Measurements from ENCODE around the gene PRKN.
"Not testable (repeated sequence)": the region's sequence is repeated elsewhere in the genome, so short reads cannot be mapped to it uniquely, and the experiment has no call there.

Gene PRKN

GRCh38 chr6:162612613-162613012 lies 115.0 kb downstream of the PRKN start:
- DNase-seq = no peak

GRCh38 chr6:162610351-162610750 lies 117.2 kb downstream of the PRKN start:
- no peak for DNase-seq

GRCh38 chr6:162605881-162606280 lies 121.7 kb downstream of the PRKN start:
- no peak for DNase-seq

- DNase-seq = no peak
Observed at GRCh38 chr6:162603231-162604015, 124.1 kb downstream of the PRKN start.

- DNase-seq = no peak
Observed at GRCh38 chr6:162602759-162603158, 124.8 kb downstream of the PRKN start.

- no peak for DNase-seq
Observed at GRCh38 chr6:162596676-162597075, 130.9 kb downstream of the PRKN start.

GRCh38 chr6:162591517-162591916 lies 136.0 kb downstream of the PRKN start:
- no peak for DNase-seq

GRCh38 chr6:162581988-162582780 lies 145.4 kb downstream of the PRKN start:
- no peak for DNase-seq

GRCh38 chr6:162580619-162581018 lies 146.9 kb downstream of the PRKN start:
- no peak for DNase-seq

GRCh38 chr6:162576016-162576415 lies 151.6 kb downstream of the PRKN start:
- no peak for DNase-seq

GRCh38 chr6:162572240-162572639 lies 155.3 kb downstream of the PRKN start:
- DNase-seq = no peak

- DNase-seq = no peak
Observed at GRCh38 chr6:162568266-162568665, 159.3 kb downstream of the PRKN start.

- no peak for DNase-seq
Observed at GRCh38 chr6:162562041-162562440, 165.5 kb downstream of the PRKN start.

GRCh38 chr6:162560891-162561290 lies 166.7 kb downstream of the PRKN start:
- no peak for DNase-seq

GRCh38 chr6:162554531-162554930 lies 173.0 kb downstream of the PRKN start:
- no peak for DNase-seq

- DNase-seq = no peak
Observed at GRCh38 chr6:162546905-162547304, 180.7 kb downstream of the PRKN start.

- no peak for DNase-seq
Observed at GRCh38 chr6:162543221-162543620, 184.3 kb downstream of the PRKN start.

- DNase-seq = no peak
Observed at GRCh38 chr6:162541019-162541601, 186.5 kb downstream of the PRKN start.

GRCh38 chr6:162539321-162539720 lies 188.2 kb downstream of the PRKN start:
- no peak for DNase-seq

GRCh38 chr6:162538643-162539064 lies 188.9 kb downstream of the PRKN start:
- no peak for DNase-seq

- DNase-seq = no peak
Observed at GRCh38 chr6:162533009-162533400, 194.6 kb downstream of the PRKN start.

- DNase-seq = no peak
Observed at GRCh38 chr6:162532283-162533008, 195.1 kb downstream of the PRKN start.

GRCh38 chr6:162531391-162531790 lies 196.2 kb downstream of the PRKN start:
- not testable (repeated sequence) for DNase-seq
